Measurements from ENCODE around the gene NOX5.

NOX5 gene

GRCh38 chr15:69107025-69107620, 92.6 kb downstream of the NOX5 start:
- no peak for DNase-seq

Data from fibroblast of skin of right biceps (primary cell).